OCI-LY1 (cell line): ENCODE results near the gene EIF4ENIF1.

Source experiments
- EZH2 ChIP-seq: fragments of 200-600 bp; sonication (generic), shearing (Covaris generic); IDR thresholded peaks from 2 replicates; pipeline ENCODE4 v1.8.0; 2017; ENCODE audit warnings: borderline replicate concordance, mixed run types, mild to moderate bottlenecking, antibody characterized with exemption, low read length, moderate library complexity, mixed read lengths
- TF ChIP-seq, protein P1 (sequence below): fragments of 200-600 bp; sonication (generic), shearing (Covaris generic); IDR thresholded peaks from 2 replicates; pipeline ENCODE4 v1.5.1; 2017; ENCODE audit warnings: mild to moderate bottlenecking, antibody characterized with exemption, low read length, moderate library complexity, mixed read lengths

DNA sequence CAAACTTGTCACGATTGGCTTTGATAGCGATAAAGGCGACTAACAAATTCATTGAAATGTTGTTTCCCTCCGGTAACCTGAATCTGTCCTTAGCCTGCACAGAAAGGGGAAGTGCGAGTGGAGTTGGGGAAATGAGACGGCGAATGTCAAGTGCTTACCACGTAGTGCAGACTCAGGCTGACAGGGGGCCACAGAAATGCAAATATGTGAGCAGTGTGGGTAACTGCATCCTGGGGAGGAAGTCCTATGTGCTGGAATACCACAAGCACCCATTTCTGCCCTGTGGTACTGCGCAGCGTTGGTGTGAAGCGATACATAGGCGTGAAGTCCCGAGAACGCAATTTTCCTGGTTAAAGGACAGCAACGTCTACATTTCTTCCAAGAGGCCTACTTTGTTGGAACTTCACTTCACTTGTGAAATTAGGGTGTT lies 869 bp upstream of the EIF4ENIF1 start:
- TF ChIP-seq, protein P1, sequence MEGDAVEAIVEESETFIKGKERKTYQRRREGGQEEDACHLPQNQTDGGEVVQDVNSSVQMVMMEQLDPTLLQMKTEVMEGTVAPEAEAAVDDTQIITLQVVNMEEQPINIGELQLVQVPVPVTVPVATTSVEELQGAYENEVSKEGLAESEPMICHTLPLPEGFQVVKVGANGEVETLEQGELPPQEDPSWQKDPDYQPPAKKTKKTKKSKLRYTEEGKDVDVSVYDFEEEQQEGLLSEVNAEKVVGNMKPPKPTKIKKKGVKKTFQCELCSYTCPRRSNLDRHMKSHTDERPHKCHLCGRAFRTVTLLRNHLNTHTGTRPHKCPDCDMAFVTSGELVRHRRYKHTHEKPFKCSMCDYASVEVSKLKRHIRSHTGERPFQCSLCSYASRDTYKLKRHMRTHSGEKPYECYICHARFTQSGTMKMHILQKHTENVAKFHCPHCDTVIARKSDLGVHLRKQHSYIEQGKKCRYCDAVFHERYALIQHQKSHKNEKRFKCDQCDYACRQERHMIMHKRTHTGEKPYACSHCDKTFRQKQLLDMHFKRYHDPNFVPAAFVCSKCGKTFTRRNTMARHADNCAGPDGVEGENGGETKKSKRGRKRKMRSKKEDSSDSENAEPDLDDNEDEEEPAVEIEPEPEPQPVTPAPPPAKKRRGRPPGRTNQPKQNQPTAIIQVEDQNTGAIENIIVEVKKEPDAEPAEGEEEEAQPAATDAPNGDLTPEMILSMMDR, result no peak
- no peak for TF ChIP-seq EZH2
